Central memory CD4-positive, alpha-beta T cell (primary cell): ENCODE measurements around the gene MYO15B.

Experiments used
- DNase-seq: peaks from one replicate; pipeline ENCODE4 v3.0.0; 2022

Gene MYO15B

DNA sequence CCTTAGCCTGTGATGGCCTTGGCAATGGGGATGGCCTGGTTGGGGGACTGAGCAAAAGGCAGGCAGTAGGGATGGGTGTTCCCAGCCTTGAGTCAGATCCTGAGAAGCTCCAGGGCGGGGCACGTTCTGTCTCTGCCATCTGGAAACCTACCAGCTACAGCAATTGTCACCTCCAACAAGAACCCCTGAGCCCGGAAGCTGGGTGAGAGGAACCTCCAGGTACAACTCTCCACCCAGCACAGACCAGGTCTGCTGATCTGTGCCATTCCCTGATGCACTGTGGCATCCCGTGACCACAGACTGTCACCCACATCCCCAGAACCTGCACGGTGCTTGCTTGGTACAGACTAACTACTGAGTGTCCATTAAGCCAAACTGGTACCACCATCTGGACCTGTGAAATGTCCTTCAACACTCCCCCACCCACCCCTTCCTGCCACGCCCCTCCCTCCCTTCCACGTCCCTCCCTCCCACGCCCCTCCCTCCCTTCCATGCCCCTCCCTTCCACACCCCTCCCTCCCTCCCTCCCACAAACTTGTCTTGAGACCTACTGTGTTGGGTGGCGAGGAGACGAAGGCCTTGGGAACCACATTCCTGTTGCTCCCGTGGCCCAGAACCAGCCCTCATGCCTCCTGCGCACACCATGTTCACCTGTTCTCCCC, 16.6 kb downstream of the MYO15B start:
- DNase-seq: no peak

DNA sequence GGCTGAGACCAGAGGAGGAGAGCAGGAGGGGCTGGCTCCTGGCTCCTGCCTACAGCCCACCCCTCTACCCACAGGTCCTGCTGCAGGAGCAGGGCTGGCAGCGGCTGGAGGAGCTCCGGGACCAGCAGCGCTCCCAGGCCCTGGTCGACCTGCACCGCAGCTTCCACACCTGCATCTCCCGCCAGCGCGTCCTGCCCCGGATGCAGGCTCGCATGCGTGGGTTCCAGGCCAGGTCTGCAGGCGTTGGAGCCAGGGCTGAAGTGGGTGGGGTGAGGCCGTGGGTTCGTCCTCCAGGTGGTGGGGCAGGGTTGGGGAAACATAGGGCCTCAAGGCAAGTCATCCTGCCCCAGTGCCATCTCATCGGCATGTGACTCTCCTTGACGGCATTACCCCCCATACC, 18.2 kb downstream of the MYO15B start:
- no peak for DNase-seq

DNA sequence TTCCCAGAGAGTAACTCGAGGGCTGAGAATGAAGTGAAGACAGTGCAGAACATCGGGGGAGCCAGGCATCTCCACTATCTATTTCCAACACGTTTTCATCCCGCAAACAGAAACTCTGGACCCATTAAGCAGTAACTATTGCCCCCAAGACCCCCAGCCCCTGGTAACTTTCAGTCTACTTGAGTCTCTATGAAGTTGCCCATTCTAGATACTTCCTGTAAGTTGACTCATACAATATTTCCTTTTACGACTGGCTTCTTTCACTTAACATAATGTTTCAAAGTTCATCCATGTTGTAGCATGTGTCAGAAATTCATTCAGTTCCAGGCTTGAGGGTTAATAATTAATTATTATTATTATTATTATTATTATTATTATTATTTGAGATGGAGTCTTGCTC, 19.5 kb downstream of the MYO15B start:
- DNase-seq: no peak

DNA sequence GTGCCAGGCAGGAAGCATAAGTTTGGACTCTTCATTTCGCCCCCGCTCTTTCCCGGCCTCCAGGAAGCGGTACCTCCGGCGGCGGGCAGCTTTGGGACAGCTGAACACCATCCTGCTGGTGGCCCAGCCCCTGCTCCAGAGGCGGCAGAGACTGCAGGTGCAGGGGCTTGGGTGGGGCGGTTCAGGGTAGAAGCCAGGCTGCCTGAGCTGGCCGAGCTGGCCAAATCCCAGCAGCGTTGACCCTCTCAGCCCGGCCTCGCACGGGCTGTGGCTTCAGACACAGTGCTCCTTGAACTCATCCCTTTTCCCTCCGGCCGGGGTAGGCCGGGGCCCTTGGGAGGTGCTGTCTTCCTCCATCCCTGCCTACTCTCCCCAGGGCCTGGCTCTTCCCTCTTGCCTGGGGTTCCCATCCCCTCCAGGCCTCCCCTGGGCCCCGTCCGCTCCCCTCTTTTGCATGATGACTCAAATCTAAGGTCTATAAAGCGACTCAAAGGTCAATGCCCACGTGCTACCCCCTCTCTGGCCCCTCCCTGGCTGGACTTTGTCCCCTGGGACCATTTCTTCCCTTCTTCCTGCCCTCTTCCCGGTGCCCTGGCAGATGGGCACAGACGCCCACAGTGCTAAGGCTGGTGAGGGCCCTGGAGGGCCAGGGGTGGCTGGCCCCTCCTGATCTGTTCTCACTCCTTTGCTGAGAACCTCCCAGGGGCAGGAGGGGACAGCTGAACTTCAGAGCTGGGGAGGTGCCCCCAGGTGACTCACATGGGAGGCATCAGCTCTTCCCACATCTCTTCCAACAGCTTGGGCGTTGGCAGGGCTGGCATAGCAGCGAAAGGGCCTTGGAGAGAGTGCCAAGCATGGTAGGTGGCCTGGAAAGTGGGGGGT, 22.7 kb downstream of the MYO15B start:
- DNase-seq: no peak

DNA sequence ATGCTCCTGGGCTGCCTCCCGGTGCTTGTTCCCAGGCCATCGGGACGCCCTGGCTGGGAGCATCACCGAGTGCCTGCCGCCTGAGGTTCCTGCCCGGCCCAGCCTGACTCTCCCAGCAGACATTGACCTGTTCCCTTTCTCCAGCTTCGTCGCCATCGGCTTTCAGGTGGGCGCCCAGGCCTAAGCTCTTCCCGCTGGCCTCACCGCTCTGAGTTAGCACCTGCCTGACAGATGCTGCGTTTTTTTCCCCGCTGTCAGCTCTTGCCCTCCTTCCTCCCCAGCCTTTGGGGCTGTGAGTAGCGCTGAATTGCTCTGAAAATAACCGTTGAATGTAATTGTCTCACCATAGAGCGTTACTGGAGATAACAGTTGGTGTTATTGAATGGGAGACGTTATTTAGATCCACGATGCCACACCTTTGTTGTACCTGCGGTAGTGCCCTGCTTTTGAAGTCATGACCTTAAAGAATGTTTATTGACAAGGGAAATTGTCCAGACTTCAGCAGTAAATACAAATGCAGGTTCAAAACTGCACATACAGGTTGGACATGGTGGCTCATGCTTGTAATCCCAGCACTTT, 24.3 kb downstream of the MYO15B start:
- DNase-seq: no peak

DNA sequence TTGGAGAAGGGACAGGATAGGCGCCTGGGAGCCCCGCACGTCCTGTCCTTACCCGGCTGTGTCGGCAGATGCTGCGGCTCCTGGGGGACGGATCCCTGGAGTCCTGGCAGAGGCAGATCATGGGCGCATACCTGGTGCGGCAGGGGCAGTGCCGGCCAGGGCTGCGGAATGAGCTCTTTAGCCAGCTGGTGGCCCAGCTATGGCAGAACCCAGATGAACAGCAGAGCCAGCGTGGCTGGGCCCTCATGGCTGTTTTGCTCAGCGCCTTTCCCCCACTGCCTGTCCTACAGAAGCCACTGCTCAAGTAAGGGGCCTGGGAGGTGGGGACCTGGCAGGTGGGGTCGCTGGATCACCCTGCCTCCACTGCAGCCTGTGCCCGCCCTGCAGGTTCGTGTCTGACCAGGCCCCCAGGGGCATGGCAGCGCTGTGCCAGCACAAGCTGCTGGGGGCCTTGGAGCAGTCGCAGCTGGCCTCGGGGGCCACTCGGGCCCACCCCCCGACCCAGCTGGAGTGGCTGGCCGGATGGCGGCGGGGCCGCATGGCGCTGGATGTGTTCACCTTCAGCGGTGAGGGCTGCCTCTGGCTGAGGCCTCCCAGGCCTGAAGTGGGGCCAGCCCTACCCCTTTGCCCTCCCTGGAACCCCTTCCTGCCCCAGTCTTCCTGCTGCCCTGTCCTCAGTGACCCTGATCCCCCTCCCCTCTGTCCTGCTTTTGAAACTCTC, 25.5 kb downstream of the MYO15B start:
- DNase-seq: no peak

DNA sequence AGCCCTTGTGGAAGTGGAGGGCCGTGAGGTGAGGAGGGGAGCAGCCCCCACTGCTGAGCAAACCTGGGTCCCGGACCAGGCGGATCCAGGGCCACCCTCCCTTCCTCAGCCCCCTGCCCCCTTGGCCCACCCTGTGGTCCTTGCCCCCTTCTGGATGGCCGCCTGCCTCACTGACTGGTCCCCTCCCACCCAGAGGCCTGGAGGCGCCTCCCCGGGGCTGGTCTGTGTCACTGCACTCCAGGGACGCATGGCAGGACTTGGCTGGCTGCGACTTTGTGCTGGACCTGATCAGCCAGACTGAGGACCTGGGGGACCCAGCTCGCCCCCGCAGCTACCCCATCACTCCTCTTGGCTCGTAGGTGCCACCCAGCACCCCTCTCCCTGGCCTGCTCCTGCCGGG, 26.4 kb downstream of the MYO15B start:
- DNase-seq: no peak

DNA sequence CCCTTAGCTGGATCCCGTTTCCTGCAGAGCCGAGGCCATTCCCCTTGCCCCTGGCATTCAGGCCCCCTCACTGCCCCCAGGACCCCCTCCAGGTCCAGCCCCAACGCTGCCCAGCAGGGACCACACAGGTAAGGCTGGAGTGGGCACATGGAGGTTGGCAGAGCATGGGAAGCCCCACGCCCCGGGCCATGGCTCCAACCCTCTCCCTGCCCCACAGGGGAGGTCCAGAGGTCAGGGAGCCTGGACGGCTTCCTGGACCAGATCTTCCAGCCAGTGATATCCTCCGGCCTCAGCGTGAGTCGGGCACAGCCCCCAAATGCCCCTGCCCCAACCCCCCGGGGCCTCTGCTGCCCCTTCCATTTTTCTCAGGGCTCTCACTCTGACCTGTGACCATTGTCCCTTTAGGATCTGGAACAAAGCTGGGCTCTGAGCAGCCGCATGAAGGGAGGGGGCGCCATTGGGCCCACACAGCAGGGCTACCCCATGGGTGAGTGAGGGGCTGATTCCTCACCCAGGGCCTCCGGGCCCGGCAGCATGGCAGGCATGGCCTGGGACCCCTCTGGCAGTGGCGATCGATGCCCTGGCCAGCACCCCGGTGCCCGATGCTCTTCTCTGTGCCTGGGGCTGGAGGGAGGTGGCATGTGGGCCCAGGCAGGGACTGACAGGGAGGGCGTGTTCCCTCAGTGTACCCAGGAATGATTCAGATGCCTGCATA, 27.1 kb downstream of the MYO15B start:
- DNase-seq: no peak

DNA sequence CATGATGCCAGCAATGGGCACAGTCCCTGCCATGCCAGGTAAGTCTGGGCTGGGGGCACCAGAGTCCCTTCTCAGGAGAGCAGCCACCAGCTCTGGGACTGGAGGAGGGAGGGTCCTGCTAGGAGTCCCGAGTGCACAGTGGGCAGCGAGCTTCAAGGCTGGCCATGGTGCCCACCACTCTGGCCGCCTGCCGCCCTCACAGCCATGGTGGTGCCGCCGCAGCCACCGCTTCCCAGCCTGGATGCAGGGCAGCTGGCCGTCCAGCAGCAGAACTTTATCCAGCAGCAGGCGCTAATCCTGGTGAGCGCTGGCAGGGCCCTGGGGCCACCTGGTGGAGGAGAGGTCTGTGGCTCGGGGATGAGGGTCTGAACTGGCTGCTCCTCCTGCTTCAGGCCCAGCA, 27.7 kb downstream of the MYO15B start:
- no peak for DNase-seq

DNA sequence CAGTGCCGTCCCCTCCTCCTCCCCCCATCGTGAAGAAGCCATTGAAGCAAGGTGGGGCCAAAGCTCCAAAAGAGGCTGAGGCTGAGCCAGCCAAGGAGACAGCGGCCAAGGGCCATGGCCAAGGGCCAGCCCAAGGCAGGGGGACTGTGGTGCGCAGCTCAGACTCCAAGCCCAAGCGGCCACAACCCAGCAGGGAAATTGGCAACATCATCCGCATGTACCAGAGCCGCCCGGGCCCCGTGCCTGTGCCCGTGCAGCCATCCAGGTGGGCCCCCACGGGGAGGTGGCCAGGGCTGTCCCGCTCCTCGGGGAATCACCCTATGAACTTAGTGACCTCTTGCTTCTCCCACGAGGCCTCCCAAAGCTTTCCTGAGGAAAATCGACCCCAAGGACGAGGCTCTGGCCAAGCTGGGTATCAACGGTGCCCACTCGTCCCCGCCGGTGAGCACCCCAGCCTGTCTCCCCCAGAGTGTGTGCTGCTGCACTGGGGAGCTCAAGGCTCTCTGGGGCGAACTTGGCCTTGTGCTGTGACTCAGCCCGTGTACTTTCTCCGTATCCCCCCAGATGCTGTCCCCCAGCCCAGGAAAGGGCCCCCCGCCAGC, 29.0 kb downstream of the MYO15B start:
- no peak for DNase-seq

DNA sequence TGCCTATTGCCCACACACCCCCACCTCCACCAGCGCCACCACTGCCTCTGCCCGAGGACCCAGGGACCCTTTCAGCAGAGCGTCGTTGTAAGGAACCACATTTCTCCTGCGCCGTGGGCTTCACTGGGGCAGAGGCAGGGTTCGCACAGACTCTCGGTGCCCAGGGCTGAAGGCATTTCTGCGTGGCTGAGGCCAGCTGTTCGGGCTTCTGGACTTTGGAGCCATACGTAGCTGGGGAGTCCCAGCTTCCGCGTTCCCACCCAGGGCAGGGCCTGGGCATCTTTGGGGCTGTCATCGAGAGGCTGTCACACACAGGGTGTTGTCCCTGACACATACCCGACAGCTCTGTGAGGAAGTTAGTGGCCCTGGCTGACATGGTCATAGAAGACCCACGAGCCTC, 29.6 kb downstream of the MYO15B start:
- no peak for DNase-seq

DNA sequence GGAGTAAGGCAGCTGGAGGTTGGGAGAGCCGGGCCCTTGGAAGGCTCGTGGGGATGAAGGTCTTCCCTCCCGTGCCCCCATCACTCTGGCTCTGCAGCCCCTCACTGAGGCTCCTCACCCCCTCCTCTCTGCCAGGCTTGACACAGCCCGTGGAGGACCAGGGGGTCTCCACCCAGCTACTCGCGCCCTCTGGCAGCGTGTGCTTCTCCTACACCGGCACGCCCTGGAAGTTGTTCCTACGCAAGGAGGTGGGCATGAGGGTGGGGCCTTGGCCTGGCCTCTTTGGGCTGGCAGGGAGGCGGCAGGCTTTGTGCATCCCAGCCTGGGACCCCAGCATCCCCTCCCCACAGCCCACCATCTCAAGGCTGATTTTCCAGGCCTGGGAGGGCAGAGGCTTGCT, 30.1 kb downstream of the MYO15B start:
- no peak for DNase-seq

DNA sequence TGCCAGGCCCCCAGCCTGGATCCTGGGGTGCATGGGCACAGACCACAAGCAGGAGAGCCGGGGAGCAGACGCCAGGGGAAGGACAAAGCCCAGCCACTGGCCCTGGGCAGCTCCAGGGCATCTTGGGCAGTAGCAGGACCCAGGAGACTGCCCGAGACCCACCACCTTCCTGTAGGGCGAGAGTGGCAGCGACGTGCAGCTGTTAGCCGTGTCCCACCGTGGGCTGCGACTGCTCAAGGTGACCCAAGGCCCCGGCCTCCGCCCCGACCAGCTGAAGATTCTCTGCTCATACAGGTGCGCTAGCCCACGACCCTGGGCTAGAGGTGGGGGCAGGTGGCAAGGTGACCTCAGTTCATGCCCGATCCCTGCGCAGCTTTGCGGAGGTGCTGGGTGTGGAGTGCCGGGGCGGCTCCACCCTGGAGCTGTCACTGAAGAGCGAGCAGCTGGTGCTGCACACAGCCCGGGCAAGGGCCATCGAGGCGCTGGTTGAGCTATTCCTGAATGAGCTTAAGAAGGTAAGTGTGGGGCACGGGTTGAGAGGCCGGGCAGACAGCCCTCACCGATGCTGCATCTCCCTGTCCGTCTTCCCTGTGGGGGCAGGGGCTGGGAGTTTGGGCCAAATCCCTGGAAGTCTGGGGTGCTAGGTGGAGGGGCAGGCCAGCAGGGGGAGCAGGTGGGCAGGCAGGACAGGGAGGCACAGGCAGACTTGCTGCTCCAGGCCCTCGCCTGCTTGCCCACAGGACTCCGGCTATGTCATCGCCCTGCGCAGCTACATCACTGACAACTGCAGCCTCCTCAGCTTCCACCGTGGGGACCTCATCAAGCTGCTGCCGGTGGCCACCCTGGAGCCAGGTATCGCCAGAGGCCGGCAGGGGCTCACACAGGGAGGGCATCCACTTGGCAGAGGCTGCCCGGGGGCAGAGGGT, 32.2 kb downstream of the MYO15B start:
- DNase-seq: no peak

DNA sequence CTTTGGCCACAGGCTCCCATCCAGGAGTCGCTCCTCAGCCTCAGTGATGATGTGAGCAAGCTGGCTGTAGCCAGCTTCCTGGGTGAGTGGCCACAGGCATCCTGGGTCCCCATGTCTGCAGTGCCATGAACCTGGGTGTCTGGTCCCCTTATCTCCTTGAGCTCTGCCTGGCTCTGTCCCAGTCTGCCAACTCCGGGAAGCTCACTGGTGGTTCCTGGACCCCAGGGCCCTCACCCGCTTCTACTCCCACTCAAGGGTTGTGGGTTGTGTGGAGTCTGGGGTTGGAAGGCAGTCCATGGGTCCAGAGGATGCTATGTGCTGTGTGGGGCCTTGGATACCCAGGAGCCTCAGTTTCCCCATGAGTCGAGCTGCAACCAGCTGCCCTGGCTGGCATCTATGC, 33.9 kb downstream of the MYO15B start:
- no peak for DNase-seq

DNA sequence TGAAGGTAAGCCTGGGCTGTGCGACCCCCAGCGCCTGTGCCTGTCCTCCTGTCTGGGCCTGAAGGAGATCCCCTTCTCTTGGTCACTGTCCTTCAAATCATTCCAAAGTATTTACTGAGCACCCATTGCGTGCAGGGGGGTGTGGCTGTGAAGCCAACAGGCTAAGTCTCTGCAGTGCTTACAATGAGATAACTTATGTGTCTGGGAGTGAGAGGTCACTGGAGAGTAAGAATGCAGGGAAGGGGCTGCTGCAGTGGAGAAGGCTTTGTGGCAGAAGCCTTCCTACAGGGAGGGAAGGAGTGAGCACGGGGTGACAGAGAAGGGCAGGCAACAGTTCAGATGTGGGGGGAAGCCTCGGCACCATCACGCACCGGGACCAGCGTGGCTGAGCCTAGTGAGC, 34.5 kb downstream of the MYO15B start:
- DNase-seq: no peak

DNA sequence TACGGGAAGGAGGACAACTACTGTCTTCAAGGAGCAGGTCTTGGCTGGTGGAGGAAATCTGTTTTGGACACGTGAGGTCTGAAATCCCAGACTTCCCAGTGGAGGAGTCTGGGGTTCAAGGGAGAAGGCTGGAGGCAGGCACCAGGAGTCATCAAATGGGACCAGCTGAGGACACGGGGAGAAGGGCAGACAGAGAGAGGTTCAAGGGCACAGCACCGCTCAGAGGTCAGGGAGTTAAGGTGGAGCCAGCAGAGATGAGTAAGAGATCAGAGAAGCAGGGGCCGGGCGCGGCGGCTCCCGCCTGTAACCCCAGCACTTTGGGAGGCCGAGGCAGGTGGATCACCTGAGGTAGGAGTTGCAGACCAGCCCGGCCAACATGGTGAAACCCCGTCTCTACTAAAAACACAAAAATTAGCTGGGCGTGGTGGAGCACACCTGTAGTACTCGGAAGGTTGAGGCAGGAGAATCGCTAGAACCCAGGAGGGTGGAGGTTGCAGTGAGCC, 35.2 kb downstream of the MYO15B start:
- no peak for DNase-seq

DNA sequence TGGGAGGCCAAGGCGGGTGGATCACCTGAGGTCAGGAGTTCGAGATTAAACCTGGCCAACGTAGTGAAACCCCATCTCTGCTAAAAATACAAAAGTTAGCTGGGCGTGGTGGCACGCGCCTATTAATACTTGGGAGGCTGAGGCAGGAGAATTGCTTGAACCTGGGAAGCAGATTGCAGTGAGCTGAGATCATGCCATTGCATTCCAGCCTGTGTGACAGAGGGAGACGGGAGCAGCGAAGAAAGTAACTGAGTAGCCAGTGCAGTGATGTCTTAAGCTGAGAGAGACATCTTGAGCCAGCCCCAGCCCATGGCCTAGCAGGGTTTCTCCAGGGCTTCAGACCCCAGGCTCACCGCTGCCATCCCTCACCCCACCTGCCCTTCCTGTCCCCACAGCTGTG, 35.8 kb downstream of the MYO15B start:
- no peak for DNase-seq

DNA sequence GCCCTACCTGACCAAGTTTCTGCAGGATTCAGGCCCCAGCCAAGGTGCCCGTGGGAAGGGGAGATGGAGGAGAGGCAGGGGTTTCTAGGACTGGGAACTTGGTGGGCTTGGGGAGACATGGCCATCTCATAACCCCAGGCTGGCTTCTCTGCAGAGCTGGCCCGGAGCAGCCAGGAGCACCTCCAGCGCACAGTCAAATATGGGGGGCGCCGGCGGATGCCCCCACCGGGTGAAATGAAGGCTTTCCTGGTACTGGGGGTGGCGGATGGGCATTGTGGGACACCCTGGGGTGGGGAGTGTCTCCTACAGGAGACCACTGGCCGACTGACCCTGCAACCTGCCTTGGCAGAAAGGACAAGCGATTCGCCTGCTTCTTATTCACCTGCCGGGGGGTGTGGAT, 36.4 kb downstream of the MYO15B start:
- no peak for DNase-seq

DNA sequence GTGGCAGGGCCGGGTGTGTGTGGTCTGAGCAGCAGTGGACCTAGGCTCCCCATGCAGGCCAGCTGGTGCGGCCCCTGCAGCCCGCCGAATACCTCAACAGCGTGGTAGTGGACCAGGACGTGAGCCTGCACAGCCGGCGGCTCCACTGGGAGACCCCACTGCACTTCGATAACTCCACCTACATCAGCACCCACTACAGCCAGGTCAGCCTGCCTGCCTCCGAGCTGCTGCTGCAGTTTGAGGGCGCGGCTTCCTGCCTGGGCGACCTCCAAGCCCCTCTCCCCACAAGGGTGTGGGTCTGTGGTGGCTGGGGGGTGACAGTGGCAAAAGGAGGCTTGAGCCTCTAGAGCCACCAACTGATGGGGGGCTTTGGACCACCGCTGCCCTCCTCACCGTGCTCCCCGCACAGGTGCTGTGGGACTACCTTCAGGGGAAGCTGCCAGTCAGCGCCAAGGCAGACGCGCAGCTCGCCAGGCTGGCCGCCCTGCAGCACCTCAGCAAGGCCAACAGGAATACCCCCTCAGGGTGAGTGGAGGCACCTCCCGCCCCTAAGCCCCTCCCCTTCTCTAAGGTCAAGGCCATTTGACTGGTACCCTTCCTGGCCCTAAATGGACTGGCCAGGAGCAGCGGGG, 37.2 kb downstream of the MYO15B start:
- DNase-seq: no peak

DNA sequence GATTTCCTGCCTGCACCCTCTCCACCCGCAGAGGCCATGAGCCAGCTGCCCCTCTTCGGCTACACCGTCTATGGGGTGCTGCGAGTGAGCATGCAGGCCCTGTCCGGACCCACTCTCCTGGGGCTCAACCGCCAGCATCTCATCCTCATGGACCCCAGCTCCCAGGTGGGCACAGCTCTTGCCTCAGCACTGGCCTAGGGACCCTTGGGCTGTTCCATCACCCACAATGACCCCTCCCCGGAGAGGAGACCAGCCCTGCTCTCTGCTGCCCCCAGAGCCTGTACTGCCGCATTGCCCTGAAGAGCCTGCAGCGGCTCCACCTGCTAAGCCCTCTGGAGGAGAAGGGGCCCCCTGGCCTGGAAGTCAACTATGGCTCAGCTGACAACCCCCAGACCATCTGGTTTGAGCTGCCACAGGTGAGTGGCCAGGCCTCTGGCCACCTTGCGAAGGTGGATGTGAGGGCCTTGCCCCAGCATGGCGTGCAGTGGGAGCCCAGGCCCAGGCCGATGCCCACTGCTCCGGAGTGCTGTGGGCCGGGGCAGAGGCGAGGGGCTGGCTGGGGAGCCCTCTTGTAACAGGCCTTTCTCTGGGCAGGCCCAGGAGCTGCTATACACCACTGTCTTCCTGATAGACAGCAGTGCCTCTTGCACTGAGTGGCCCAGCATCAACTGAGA, 38.4 kb downstream of the MYO15B start:
- no peak for DNase-seq
